ENCODE data around the gene ERMAP.

Gene ERMAP

GRCh38 chr1:42873670-42874069, 56.7 kb downstream of the ERMAP start:
- no peak for DNase-seq (ENCODE audit: low spot score)

GRCh38 chr1:42876009-42876408, 59.1 kb downstream of the ERMAP start:
- DNase-seq (ENCODE audit: low spot score) = no peak

GRCh38 chr1:42877380-42877779, 60.5 kb downstream of the ERMAP start:
- DNase-seq (ENCODE audit: low spot score) = no peak

GRCh38 chr1:42880384-42880783, 63.5 kb downstream of the ERMAP start:
- DNase-seq (ENCODE audit: low spot score) = no peak

GRCh38 chr1:42886046-42886739, 69.3 kb downstream of the ERMAP start:
- DNase-seq (ENCODE audit: low spot score) = no peak

- no peak for DNase-seq (ENCODE audit: low spot score)
These were observed 69.9 kb downstream of the ERMAP start for GRCh38 chr1:42886800-42887199.

- no peak for DNase-seq (ENCODE audit: low spot score)
These were observed 70.4 kb downstream of the ERMAP start for GRCh38 chr1:42887366-42887765.

GRCh38 chr1:42888013-42888633, 71.2 kb downstream of the ERMAP start:
- DNase-seq (ENCODE audit: low spot score) = no peak

GRCh38 chr1:42889264-42889663, 72.3 kb downstream of the ERMAP start:
- no peak for DNase-seq (ENCODE audit: low spot score)

GRCh38 chr1:42891465-42892138, 74.7 kb downstream of the ERMAP start:
- no peak for DNase-seq (ENCODE audit: low spot score)
